Activated CD4-positive, alpha-beta T cell treated with anti-CD3 and anti-CD28 coated beads, Interleukin-2, amount 50 U/mL, for 1 hour (primary cell): ENCODE data around the gene HS1BP3.

Experiments
- DNase-seq: peaks from one replicate; pipeline ENCODE4 v3.0.0-alpha.2; 2020

The HS1BP3 gene

DNA sequence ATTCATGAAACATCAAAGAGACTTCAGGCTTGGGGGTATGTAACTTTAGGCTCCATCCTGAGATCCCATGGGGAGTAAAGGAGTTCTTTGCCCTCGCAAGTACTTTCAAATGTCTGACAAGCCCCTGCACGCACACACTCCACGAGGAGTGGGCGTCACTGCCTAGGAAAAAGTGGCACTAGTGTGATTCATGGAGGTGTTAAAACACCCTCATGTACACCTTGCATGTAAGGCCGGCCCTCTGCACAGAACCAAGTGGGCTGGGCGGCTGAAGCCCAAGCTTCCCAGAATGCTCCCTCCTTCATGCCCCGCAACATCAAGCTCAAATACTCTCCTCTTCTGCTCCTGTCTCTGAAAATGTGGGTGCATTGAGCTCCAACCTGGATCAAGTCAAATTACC is 7.8 kb downstream of the HS1BP3 start:
- no peak for DNase-seq

DNA sequence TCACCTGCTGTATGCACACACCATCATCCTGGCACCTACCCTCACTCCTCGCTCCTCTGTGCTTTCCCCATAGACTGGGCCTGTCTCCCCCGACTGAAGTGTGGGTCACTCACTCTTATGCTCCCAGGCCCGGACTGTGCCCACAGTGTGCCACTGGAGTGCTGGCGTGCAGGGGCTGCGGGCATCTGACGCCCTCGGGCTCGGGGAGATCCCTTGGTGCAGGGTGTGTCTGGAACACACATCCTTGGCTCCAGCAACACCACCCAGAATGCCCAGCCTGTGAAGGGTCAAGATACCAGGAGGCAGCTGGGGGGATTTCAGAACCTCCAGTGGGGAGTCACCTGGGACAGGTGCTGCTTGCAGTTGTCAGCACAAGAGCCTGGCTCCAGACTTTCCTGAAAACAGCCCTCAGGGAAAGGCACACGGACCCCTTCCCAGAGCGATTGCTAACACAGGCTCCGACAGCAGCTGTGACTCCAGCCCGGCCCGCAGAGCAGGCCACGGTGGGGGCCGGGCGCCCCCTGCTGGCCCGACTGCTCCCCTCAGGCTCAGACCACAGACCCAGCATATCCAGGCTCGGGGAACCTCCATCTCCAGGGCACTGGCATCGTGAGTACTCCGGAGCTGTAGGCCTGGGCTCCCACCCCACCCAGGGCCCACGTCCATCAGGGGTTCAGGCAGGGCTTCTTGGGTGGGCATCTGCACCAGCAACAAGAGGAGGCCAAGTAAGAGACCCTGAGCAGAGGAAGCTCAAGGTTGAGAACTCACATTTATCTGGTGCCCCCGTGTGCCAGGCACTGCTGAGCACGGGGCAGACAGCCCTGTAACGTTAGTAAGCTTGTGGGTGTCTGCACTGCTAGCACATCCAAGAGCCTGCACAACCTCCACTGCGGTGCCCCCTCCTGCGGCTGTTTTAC is 8.6 kb downstream of the HS1BP3 start:
- DNase-seq = peak; percentile 77

DNA sequence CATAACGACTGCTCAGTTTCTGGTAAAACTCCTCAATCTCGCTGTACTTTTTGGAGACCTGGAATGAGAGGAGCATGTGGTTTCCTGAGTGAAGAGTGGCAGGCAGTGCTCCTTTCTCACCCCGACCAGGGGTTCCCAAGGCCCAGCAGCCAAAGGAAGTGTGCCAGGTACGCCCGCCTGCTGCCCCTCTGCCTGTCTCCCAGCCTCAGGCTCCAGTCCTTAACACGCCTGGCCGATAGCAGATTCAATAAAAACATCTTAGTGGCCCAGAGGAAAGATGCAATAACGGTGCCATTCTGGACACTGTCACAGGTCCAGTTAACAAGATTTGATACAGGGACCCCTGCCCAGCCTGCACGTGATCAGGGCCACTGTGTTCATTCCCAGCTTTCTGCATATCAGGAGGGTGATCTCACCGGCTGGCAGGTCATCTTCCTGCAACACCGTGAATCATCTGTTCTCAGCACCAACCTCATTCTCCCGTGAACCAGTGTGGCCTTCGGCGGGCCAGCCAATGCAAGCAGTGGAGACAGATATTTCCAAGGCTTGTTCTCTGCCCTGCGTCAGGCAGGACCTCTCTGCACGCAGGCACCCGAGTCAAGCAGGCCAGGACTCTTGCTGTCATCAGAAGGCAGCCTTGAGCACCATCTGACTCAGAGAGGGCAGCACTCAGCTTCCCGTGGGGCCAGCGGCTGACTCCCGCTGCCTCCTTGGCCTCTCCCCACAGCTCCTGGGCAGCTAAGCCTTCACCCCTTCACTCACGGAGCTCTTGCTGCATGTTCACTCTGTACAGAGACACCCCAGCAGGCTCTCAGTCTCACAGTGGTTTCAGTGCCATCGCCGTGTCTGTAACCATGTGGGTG is 9.5 kb downstream of the HS1BP3 start:
- DNase-seq = no peak

GRCh38 chr2:20640411-20641122 is 10.3 kb downstream of the HS1BP3 start:
- no peak for DNase-seq

DNA sequence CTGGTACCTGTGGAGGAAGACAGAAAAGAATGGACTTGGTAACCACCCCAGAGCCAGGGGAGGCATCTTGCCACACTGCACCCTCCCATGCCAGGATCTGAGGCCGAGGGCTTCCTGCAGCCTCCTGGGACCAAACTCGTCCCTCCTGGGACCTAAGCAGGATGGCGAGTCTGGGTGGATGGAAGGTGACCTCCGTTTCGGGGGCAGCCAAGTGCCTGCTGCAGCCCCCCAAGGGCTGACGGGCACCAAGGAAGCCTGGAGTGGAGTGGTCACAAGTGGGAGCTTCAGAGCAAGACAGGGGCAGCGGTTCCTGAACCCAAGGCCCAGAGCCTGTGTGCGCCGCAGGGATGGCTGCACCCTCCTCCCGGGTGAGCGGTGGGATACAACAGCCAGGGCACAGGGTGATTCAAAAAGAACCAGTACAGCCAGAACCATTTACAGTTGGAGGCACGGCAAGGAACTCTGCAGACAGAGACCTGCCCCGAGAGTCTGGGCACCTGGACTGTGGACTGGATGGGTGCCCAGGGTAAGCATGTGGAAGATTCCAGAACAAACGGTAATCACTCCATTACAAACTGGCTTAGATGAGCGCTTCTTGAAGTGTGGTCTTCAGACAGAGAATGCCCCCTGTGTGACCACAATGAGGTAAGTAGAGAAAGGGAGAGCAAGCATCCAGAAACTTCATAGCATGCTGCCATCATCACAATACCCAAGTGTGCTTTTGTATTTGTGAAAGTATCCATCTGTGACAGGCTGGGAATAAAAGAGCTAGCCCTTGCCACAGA is 12.1 kb downstream of the HS1BP3 start:
- no peak for DNase-seq

GRCh38 chr2:20638014-20638413 is 12.9 kb downstream of the HS1BP3 start:
- no peak for DNase-seq

GRCh38 chr2:20637147-20637546 is 13.8 kb downstream of the HS1BP3 start:
- no peak for DNase-seq

DNA sequence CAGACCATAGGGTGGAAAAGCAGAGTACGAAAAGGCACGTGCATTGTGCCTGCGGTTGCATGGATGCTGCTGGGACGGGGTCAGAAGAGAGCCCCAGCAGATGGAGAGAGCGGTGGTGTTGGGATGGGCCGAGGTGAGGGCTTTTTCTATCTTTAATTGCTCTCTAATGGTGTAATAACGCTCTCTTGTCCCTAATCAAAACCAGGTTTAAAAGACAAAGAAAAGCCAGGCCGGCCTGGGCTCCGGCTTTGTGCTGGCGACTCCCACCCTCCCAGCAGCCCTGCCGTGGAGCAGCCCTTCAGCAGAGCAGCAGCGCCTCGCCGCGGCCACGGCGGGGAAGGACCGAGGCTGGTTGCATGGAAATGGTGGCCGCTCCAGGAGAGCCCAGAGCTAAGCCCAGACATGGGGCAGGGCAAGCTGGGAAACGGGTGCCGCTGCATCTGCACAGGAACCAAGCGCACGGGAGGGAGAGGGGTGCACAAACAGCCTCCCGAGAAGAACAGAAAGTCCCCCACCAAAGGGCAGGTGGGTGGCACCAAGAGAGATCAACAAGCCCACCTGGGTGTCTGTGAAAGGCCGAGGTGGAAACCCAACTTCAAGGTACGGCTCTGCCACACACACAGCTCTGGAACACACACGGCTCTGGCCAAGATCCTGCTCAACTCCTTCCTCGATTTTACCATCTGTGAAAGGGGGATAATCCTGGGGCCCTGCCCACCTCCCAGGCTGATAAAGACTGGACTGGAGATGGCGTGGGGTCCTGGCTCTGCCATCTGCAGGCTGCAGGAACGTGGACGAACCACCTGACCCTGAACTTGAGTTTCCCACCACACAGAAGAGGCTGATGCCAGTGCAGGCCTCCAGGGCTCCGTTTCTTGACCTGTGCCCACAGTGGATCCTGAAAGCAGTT is 15.0 kb downstream of the HS1BP3 start:
- peak; percentile 28 for DNase-seq

- DNase-seq = no peak
Measured at GRCh38 chr2:20635113-20635510, 15.8 kb downstream of the HS1BP3 start.

- no peak for DNase-seq
Measured at GRCh38 chr2:20634507-20635112, 16.3 kb downstream of the HS1BP3 start.

DNA sequence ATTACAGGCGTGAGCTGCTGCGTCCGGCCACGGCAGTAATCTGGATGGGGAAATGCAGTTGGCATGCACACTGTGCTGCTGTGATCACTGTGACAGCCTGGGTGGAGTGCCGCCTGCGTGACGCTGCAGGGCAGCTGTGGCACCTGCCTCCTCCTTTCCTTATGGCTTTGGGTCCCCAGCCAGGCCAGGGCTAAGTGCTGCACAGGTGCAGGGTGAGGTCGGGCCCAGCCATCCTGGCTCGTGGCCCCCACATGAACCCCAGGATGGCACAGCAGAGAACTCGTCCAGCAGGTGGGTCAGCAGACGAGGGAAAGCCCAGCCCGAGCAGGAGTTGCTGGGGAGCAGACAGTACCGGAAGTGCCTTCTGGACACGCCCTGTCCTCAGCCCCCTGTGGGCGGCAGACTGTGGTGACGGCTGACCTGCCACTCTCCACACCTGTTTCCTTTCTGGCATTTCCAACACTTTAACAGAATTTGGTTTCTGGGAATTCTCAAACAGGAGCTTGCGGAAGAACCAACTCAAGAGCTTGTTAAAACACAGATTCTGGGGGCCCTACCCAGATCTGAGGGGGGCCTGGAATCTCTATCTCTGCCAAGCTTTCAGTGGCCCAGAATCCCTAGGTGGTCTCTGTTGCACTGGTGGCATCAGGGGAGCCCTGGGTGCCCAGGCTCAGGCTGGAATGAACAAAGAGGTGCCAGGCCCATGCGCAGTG is 16.9 kb downstream of the HS1BP3 start:
- no peak for DNase-seq

DNA sequence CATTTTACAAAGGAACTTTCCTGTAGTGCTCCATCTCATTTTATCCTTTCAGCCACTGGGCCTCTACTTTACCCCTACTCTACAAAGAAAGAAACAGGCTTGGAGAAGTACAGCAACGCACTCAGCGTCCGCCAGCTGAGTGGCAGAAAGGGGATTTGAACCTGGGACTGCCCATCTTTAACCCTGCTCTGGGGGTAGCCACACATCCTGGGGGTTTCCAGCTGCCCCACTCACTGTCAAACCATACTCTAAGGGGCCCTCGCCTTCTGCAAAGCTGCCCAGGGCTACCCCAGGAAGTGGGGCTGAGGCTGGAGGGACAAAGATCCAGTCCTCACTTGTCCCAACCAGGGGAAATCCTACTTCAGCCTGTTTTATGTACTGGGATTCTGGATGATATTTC is 17.9 kb downstream of the HS1BP3 start:
- no peak for DNase-seq

- no peak for DNase-seq
Measured at GRCh38 chr2:20632446-20632990, 18.4 kb downstream of the HS1BP3 start.

DNA sequence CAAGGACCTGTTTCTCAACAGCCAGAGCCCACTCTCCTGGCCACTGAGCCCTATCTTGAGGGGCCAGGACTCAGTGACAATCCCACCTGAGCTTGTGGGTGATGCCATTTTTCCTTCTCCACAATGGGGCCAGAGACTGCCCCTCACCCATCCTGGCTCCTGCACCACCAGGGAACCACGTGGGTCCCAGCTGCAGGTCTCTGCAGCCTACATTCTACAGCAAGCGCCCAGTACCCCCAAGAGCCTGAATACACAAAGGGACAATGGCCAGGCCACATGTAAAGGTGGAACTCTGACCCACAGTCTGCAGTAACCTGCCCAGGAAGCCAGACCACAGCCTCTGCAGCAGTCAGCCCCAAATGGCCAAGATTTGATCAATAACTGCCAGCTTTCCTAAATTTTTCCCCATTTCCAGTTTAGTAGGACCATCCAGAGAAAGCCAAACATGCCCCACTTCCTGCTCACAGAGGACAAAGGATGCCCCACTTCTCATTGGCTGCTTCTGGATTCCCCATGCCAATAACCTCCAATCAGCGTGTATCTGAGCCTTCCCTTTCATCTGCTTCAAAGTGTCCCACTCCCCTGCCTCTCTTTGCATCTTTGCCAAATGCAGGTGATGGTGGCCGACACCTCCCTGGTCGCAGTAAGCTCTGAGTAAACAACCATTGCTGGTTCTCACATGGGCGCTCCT is 19.1 kb downstream of the HS1BP3 start:
- DNase-seq = no peak

GRCh38 chr2:20630967-20631366 is 19.9 kb downstream of the HS1BP3 start:
- DNase-seq = no peak

DNA sequence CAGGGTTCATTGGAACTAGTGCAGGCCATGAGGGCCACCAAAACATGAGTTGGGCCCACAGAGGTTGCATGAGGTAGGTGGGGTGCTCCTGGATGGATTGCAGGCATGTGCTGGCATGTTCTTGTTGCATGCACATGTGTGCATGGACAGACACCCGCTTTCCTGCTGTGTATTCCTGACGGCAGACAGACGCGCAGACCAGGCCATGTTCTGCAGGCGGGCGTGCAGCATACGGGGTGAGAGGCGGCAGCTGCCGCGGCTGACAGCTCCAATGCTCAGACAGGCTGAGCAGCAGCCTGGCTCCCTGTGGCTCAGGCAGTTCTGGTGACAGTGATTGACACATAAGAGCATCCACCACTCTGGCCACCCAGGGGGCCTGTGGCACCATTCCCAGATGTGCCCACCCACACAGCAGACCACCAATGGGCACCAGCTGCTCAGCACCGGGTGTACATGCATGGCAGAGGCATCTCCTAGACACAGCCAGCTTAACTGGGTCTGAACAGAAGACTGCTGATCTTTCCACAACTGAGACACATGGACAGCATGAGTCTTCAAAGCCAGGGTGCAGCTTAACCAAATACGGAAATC is 21.2 kb downstream of the HS1BP3 start:
- no peak for DNase-seq

DNA sequence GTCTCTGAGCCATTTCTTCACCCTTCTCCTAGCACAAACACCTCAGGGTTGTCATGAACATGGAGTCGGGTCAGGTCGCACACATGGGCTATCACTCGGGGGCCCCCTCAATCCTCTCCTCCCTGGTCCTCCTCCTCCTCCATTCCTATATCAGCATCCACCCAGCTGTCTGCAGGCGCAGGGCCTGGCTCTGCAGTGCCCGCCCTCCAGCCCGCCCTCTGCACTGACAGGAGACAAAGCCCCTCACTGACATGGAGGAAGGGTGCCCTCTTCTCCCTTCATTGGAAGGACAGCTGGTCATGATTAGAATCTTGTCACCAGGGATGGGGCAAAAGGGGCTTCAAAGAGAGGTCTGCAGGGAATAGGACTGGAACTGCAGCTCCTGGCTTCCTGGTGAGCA is 21.7 kb downstream of the HS1BP3 start:
- no peak for DNase-seq

GRCh38 chr2:20627712-20628380 is 23.1 kb downstream of the HS1BP3 start:
- DNase-seq = no peak
